ENCODE data around the gene UGT1A6.

The UGT1A6 gene

GRCh38 chr2:233803292-233803911, 110.7 kb downstream of the UGT1A6 start:
- no peak for DNase-seq

DNA sequence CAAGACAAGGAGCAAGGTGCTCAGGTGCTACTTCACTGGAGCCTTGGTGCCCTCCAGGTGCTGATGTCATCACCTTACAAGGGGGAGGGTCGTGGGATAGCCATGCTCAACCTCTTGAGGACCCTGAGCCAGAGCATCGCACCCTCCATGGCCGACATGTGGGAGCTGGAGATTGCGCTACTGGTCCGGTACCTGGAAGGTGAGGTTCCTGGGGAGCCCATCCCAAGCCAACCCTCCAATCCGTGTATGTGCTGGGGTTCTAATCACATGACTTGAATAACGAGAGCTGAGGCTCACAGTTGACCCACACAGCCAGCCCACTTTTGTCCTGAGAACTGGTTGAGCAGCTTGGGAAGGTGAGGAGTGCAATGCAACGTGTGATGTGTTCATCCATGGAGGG, 111.3 kb downstream of the UGT1A6 start:
- no peak for DNase-seq

DNA sequence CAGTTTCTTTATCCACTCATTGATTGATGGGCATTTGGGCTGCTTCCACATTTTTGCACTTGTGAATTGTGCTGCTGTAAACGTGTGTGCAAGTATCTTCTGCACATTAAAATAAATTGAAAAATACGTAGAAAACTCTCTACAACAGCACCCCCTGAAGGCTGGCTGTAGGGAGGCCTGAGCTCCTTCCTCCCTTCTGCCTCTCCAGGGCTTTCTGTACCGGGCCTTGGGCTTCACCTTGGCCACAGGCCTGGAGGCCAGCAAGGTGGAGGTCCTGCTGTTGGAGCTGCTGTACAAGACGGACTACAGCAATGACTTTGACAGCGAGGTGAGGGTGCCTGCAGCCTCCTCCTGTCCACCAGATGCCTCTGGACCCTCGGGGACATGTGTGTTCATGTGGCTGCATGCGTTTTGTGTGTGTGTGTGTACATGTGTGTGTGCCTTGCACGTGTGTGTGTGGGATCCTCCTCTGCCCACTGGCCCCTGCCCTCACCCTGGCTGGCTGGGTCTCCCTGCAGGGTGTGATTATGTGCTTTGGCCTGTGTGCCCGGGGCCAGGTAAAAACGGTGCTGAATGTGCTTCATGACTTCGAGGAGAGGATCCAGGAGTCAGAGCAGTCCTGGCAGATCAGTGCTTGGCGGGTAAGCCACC, 114.7 kb downstream of the UGT1A6 start:
- DNase-seq = no peak

DNA sequence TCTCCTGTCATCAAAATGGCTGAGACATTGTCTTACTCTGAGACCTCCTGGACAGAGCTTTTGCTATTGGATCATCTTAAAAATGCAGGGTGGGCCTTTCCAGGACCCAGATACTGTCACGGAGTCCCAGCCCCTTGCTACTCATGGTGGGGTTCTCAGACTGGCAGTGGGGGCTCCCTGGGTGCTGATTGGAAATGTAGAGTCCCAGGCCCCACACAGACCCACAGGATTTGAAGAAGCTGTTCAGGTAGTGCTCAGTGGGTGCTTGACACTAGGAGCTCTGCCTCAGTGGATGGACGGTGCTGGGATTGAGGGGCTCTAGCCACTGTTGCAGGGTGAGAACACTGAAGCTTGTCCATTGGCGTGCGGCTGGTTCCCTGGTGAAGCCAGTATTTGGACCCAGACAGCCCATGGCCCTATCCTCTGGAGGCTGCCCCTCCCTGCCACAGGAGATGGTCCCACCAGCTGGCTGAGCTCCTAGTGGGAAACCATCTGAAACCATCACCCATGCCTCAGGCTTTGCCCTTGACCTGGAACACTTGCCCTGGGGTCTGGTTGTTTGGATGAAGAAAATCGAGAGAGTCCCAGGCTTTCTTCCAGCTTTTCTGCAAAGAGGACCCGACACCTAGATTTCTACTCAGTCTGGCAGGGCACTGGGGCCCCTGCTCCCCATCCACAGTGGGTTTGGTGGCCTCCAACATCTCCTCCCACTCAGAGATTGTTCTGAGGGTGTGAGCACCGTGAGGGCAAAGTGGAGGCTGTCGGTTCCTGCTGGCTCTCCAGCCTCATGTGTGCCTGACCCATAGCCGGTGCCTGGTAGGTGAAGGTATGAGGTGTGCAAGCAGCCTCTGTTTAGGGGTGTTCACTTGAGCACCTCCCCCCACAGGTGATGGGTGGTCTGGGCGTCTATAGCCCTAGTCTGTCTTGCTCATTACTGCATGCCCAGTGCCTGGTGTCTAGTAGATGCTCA, 115.6 kb downstream of the UGT1A6 start:
- DNase-seq = no peak

DNA sequence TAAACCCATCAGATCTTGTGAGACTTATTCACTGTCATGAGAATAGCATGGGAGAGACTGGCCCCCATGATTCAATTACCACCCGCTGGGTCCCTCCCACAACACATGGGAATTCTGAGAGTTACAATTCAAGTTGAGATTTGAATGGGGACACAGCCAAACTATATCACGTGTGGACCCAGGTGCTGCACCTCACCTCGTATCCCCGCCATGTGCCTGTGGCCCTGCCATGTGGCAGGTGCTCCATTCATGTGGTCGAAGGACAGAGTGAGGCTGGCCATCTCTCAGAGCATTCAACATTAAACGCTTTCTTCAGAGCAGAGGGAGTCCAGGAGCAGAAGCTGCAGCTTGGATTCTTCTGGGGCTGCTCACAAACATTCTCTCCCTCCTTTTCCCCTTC, 117.7 kb downstream of the UGT1A6 start:
- DNase-seq = no peak

DNA sequence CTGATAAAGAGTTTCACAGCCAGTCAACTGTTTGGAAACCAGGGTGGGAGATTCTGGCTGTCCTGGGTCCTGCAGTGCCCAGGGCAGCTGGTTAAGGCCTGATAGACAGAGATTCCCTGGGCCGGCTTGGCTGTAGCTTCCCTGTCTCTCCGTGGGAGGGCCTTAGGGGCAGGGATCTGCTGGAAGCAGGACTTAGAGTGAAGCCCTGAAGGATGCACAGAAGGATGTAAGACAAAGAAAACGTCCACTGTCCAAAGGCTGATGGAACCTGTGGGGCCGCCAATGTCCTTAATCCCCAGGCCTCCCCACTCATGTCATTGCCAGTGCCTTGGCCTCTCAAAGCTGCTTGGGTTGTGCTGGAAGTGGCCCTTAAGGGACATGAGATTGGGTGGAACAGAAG, 118.4 kb downstream of the UGT1A6 start:
- DNase-seq = no peak

DNA sequence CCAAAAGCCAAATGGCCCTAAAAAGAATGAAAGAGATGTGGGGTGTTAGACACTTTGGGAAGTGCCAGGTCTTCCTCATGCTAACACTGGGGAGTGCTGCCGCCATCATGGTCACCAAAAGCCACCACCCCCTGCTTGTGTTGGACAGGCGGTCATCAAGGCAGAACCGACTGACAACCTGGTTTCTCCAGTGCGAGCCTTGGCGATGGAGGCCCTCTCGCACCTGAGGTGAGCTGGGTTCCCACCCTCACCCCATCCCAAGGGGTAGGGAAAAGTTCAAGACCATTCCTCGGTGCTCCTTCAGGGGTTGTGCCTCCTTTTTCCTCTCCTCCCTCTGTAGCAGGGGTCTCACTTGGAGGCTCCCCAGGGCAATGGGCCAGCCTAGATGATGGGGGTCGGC, 119.0 kb downstream of the UGT1A6 start:
- DNase-seq = no peak

- no peak for DNase-seq
Measured at GRCh38 chr2:233813236-233814055, 120.8 kb downstream of the UGT1A6 start.

DNA sequence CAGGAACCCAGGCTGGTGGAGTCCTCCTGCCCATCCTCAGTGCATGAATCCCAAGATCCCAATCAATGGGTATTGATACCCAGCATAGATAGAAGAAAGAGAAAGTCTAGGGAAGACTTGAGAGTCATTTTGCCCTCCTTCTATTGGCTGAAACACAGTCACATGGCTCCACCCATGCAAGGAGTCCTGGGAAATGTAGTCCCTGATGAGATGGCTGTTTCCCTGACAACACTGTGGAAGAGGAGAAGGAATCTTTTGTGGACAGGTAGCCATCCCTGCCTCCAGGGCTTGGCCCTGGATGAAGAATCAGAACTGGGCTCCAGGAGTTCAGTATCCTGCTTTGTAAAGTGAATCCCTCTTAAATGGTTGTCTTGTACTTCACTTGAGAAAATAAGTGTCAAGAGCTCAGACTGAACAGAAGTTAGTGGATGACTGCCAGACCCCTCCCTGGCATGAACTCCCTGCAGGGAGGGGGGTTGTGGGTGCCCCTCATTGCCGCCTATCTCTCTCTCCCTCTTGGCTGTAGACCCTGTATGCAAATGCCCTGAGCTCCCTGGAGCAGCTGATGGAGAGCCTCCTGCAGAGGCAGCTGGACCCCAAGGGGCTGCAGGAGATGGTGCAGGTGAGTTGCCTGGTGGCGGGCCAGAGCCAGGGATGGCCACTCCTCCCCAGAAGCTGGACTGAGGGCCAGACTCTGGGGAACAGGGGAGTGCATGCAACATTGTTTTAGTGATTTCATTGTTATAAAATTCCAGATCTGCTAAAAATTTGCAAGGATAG, 121.6 kb downstream of the UGT1A6 start:
- no peak for DNase-seq

- no peak for DNase-seq
Measured at GRCh38 chr2:233815861-233816260, 123.2 kb downstream of the UGT1A6 start.

GRCh38 chr2:233816334-233816733, 123.6 kb downstream of the UGT1A6 start:
- no peak for DNase-seq

GRCh38 chr2:233816771-233817170, 124.1 kb downstream of the UGT1A6 start:
- DNase-seq = no peak

DNA sequence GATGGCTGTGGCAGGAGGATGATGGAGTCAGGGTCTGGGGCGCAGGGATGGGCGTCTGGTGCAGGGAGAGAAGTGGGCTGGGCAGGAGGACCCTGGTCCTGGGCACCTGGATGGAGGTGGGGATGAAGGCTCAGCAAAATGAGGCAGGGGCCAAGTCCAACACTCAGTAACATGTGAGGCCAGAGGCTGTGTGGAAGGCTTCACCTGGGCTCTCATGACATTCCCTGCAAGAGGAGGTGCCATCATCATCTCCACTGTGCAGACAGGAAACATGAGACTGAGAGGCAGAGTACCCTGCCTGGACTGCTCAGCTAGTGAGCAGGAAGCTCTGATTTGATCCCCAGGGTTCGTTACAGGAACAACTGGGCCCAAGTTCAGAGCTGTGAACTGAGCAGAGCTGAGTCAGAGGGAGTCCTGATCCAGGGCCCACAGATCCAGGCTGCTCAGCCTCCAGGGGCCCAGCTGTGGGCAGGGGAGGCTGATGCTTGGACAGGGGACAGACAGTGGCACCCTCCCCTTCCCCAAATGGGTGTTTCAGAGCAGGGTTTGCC, 124.7 kb downstream of the UGT1A6 start:
- no peak for DNase-seq

DNA sequence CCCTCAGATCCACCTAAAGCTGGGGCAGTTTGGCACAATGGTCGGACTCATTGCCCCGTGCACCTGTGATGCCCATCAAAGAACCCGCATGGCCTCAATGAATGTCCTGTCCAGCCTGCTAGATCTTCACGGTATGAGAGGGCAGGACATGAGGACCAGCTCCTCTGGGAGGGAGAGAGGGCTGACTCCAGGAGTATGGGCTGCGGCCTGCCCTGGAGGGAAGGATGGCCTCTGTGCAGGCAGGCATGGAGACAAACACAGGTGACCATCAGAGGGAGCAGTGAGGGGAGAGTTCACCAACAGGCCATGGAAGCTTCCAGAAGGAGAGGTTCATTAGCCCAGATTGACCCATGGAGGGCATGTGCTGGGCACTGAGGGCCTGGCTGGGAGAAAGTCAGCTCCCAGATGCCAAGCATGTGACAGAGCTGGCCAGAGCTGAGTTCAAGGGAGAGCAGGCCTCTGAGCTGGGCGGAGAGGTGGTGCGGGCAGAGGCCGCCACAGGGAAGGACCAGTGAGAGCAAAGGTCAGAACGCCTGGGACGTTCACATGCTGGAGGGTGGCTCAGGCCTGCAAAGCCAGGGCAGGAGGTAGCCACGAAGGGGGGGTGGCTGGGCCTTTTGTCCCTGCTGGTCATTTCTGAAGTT, 125.4 kb downstream of the UGT1A6 start:
- no peak for DNase-seq

DNA sequence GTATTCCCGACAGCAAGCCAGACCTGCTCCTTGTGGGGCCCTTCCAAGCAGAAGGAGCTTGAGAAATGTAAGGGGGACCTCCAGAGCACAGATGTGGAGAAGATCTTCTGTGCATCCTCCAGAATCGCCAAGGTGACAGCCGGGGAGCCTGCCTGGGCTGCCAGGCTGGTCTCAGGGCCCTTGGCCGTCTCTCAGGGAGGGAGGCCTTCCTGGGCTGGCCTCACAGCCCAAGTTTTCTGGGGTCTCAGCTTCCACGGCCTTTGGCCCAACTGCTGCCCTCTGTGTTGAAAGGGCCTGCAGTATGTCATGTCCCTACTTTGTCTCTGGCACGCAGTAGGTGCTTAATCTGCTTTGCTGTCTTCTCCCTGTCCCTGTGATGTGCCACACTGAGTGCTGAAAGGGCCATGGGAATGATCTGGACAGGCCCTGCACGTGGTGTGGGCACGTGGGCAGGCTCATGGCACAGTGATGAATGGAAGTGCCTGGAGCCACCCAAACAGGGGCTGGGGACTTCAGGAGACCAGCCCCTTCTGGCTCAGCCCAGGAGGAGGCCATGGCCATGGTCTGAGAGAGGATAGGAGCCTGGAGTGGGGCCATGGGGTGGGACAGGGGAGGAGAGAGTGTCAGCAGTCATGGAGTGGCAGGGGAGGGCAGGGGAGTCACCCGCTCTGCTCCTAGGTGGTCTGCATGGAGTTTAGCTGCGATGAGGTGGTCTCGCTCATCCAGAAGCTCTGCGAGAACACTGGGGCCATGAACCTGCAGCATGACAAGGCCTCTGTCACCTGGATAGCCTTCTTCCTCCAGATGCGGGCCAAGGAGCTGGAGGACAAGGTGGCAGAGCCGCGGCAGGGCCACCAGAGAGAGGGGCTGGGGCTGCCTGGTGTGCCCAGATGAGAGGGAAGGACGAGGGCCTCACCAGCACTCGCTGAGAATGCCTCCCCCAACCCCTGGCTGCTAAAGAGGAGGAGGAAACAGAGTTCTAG, 126.2 kb downstream of the UGT1A6 start:
- no peak for DNase-seq

DNA sequence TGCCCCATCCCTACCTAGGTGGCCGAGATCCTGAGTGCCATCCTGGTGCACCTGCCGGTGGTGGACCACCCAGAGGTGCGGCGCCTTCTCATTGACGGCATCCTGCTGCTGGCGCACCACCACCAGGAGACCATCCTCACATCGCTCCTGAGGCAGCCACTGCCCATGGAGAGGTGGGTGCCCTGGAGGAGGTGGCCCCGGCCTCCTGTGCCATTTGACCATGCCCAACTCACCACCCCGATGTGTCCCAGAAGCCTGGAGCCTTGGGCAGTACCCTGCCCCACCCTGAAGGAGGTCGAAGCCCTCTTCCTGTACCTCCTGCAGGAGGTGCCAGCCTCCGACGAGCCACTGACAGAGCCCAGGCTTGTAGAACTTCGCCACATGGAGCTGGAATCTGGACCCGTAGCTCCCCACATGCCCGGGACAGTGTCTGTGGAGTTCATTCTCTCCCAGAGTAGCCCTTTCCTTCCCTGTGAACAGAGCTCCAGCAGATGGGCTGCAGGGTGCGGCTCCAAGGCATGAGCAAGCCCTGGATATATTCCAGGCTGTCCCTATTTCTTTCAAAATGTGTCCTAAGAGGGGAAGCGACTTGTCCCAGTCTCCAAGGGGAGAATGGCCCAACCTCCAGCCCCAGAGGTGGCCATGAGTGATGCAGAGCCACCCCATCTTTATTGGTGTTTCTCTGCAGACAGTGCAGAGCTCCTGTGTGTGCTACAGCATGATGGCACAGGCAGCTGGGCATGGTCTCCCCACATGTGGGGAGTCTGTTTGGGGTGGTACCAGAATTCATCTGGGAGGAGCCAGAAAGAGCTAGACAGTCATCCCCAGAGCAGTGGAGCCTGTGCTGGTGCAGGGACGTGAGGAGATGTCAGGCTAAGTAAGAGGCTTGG, 127.4 kb downstream of the UGT1A6 start:
- no peak for DNase-seq

DNA sequence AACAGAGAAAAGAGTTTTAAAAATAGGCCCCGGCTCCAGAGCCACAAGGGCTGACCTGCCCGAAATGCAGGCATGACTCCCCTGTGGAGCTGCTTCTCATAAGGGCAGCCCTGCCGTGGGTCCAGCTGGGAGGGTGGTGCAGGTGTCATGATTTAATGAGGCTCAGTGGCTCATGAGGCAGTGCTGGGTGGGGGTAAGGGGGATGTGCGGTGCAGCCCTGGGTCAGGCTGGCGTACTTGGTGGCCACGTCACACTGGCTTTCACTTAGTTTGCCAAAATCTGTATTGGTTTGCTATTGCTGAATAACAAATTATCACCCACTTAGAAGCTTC, 128.1 kb downstream of the UGT1A6 start:
- DNase-seq = no peak

GRCh38 chr2:233821196-233821595, 128.5 kb downstream of the UGT1A6 start:
- no peak for DNase-seq

DNA sequence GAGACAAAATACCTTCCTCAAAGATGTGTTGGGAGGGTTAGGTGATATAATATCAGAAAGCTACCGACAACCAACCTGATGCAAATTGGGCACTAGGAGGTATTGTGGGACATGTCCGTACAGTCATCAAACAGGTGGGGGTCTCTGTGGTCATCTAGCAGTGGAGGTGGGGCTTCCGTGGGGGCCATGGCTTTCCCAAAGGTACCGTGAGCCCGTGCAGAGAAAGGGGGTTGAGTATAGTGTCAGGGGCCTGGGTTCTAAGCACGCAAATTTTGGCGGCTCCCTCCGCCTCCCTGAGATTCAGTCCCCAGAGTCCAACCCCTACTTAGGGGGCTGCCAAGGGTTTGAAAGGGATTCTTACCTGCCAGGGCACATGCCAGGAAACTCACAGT, 129.0 kb downstream of the UGT1A6 start:
- no peak for DNase-seq
